NCI-H1436 (cell line): ENCODE results near the gene TMEM151A.
"Not testable (repeated sequence)": the region's sequence is repeated elsewhere in the genome, so short reads cannot be mapped to it uniquely, and the experiment has no call there.

ENCODE experiments used
- DNase-seq: peaks from one replicate; lab custom pipeline; 2025; lab: John Stamatoyannopoulos, UW

The TMEM151A gene

GRCh38 chr11:66267379-66268243 is 24.1 kb upstream of the TMEM151A start:
- peak; percentile 83 for DNase-seq

GRCh38 chr11:66268244-66268951 is 23.3 kb upstream of the TMEM151A start, which contains the start of gene RAB1B:
RAB1B (plus strand) TSS chr11:66268639; CDS start chr11:66268680, 41 bp downstream.
- DNase-seq: peak; percentile 99

GRCh38 chr11:66268952-66269905 is 22.5 kb upstream of the TMEM151A start:
- DNase-seq: no peak

GRCh38 chr11:66271816-66272215 is 19.9 kb upstream of the TMEM151A start:
- no peak for DNase-seq

- DNase-seq: no peak
Observed at GRCh38 chr11:66272596-66272995, 19.1 kb upstream of the TMEM151A start.

- DNase-seq: no peak
Observed at GRCh38 chr11:66274219-66274618, 17.5 kb upstream of the TMEM151A start.

GRCh38 chr11:66275396-66275795 is 16.3 kb upstream of the TMEM151A start:
- no peak for DNase-seq

- no peak for DNase-seq
Observed at GRCh38 chr11:66275984-66276612, 15.6 kb upstream of the TMEM151A start.

- not testable (repeated sequence) for DNase-seq
Observed at GRCh38 chr11:66276619-66277018, 15.1 kb upstream of the TMEM151A start.

- DNase-seq: not testable (repeated sequence)
Observed at GRCh38 chr11:66277064-66277463, 14.6 kb upstream of the TMEM151A start.

- DNase-seq: peak; percentile 37
Observed at GRCh38 chr11:66277471-66278362, 14.0 kb upstream of the TMEM151A start, which contains the start of gene CNIH2. CNIH2 (plus strand) TSS chr11:66278175; CDS start chr11:66278457, 282 bp downstream.

GRCh38 chr11:66278363-66279091 is 13.2 kb upstream of the TMEM151A start:
- DNase-seq: no peak

GRCh38 chr11:66279092-66279734 is 12.5 kb upstream of the TMEM151A start:
- no peak for DNase-seq

GRCh38 chr11:66280428-66280827 is 11.3 kb upstream of the TMEM151A start:
- DNase-seq: no peak

GRCh38 chr11:66281001-66281400 is 10.7 kb upstream of the TMEM151A start:
- no peak for DNase-seq

- no peak for DNase-seq
Observed at GRCh38 chr11:66281776-66282467, 9.8 kb upstream of the TMEM151A start.

GRCh38 chr11:66282468-66283455 is 8.9 kb upstream of the TMEM151A start:
- peak; percentile 99 for DNase-seq
